ENCODE measurements around the gene BTBD7. TPM values are rescaled to one million over a fixed set of nuclear protein-coding genes. Genes with fewer than 3 reads are reported as not detected.

Gene BTBD7
- total RNA-seq, 2 donors from 2014 or later = 42.8 to 48.6 TPM

- Histone ChIP-seq H3K27me3 (ENCODE audit: control insufficient read depth, insufficient read depth, low read length, poor library complexity, severe bottlenecking) (no peaks in the 10 kb centered on the region), H3K36me3 (ENCODE audit: control insufficient read depth, insufficient read depth, low read length) (peaks cover 22% of the 10 kb centered on the region), H3K9ac (ENCODE audit: extremely low read depth, low read length, poor library complexity, severe bottlenecking) (no peak overlapping the region), H3K27ac (ENCODE audit: low read depth, low read length) (no peak overlapping the region), H3K9me3 (ENCODE audit: control insufficient read depth, low read length) (peaks cover 9% of the 10 kb centered on the region), H3K4me1 (ENCODE audit: control insufficient read depth, insufficient read depth, low read length) (peaks cover 22% of the 10 kb centered on the region), H3K4me3 (ENCODE audit: low read length) (no peak overlapping the region)
- Mint-ChIP-seq H3K27ac (no peak overlapping the region), H3K27me3 (ENCODE audit: insufficient read depth) (no peaks in the 10 kb centered on the region), H3K36me3 (ENCODE audit: low read depth) (peaks cover 6% of the 10 kb centered on the region), H3K4me3 (no peak overlapping the region), H3K4me1 (peaks cover 43% of the 10 kb centered on the region), H3K9me3 (no peaks in the 10 kb centered on the region)
- no peak for DNase-seq
- no peak for TF ChIP-seq CTCF (conservative IDR thresholded peaks at IDR 0.05)
- WGBS, 2 experiments (ENCODE audit: insufficient coverage in 1 of 2, insufficient read length in 1 of 2) = 91 to 92% methylated on average over 2 to 3 of the region's 3 CpGs
Measured at GRCh38 chr14:93274055-93274806, 58.6 kb downstream of the BTBD7 start.

GRCh38 chr14:93271111-93271510, 61.7 kb downstream of the BTBD7 start:
- WGBS, 2 experiments (ENCODE audit: insufficient coverage in 1 of 2, insufficient read length in 1 of 2) = 94 to 97% methylated on average over 5 to 6 of the region's 6 CpGs
- H3K27me3 Mint-ChIP-seq (ENCODE audit: insufficient read depth) = no peaks in the 10 kb centered on the region

GRCh38 chr14:93269341-93270068, 63.3 kb downstream of the BTBD7 start:
- H3K27ac ChIP-seq (ENCODE audit: low read depth, low read length) = peak overlapping the region; percentile 26
- no peaks in the 10 kb centered on the region for H3K9me3 Mint-ChIP-seq

More at GRCh38 chr14:93271111-93271510, 61.7 kb downstream of the BTBD7 start:
- Mint-ChIP-seq H3K4me1 (peaks cover 37% of the 10 kb centered on the region), H3K36me3 (ENCODE audit: low read depth) (peaks cover 6% of the 10 kb centered on the region), H3K4me3 (no peak overlapping the region), H3K9me3 (no peaks in the 10 kb centered on the region), H3K27ac (peak overlapping the region; percentile 26)
- no peak for DNase-seq
- no peak for TF ChIP-seq CTCF (conservative IDR thresholded peaks at IDR 0.05)
- Histone ChIP-seq H3K9ac (ENCODE audit: extremely low read depth, low read length, poor library complexity, severe bottlenecking) (no peak overlapping the region), H3K27me3 (ENCODE audit: control insufficient read depth, insufficient read depth, low read length, poor library complexity, severe bottlenecking) (no peaks in the 10 kb centered on the region), H3K4me3 (ENCODE audit: low read length) (no peak overlapping the region), H3K9me3 (ENCODE audit: control insufficient read depth, low read length) (peaks cover 9% of the 10 kb centered on the region), H3K4me1 (ENCODE audit: control insufficient read depth, insufficient read depth, low read length) (peaks cover 18% of the 10 kb centered on the region), H3K27ac (ENCODE audit: low read depth, low read length) (no peak overlapping the region), H3K36me3 (ENCODE audit: control insufficient read depth, insufficient read depth, low read length) (peaks cover 19% of the 10 kb centered on the region)

More at GRCh38 chr14:93269341-93270068, 63.3 kb downstream of the BTBD7 start:
- Histone ChIP-seq H3K27me3 (ENCODE audit: control insufficient read depth, insufficient read depth, low read length, poor library complexity, severe bottlenecking) (no peaks in the 10 kb centered on the region), H3K9ac (ENCODE audit: extremely low read depth, low read length, poor library complexity, severe bottlenecking) (no peak overlapping the region), H3K36me3 (ENCODE audit: control insufficient read depth, insufficient read depth, low read length) (peaks cover 5% of the 10 kb centered on the region), H3K4me3 (ENCODE audit: low read length) (no peak overlapping the region), H3K4me1 (ENCODE audit: control insufficient read depth, insufficient read depth, low read length) (peaks cover 18% of the 10 kb centered on the region), H3K9me3 (ENCODE audit: control insufficient read depth, low read length) (no peaks in the 10 kb centered on the region)
- no peak for DNase-seq
- Mint-ChIP-seq H3K4me1 (peaks cover 47% of the 10 kb centered on the region), H3K4me3 (no peak overlapping the region), H3K27me3 (ENCODE audit: insufficient read depth) (no peaks in the 10 kb centered on the region), H3K36me3 (ENCODE audit: low read depth) (peaks cover 10% of the 10 kb centered on the region), H3K27ac (no peak overlapping the region)
- TF ChIP-seq CTCF (conservative IDR thresholded peaks at IDR 0.05) = no peak
- 92 to 99% methylated on average over 8 to 10 of the region's 10 CpGs for WGBS, 2 experiments (ENCODE audit: insufficient coverage in 1 of 2, insufficient read length in 1 of 2)
